K562 (cell line): Measurements from ENCODE around the gene CLSTN2. TPM values are rescaled to one million over a fixed set of nuclear protein-coding genes. Genes with fewer than 3 reads are reported as not detected.

Experiments
- ATAC-seq: fragments of 200-7000 bp; cut with Tn5 transposase; 3 replicates; pipeline ENCODE4 v1.9.1; 2020; ENCODE audit warnings: moderate library complexity
- BruUV-seq: library from RNA; stranded (reverse); fragments of 400-500 nt; replicated peaks from 2 replicates; lab custom pipeline; 2021; lab: Mats Ljungman, UMichigan
- CTCF ChIA-PET: fragments of 300-600 bp; formaldehyde crosslinking; extraction: SDS; loops from one replicate; lab custom pipeline; 2021; ENCODE audit warnings: low intra/inter-chr PET ratio; lab: Yijun Ruan, JAX
- POLR2A ChIA-PET: fragments of 300-600, 350-650 bp; sonication (Branson Sonifier 250); formaldehyde crosslinking; extraction: SDS; loops from one replicate; lab custom pipeline; 2021; ENCODE audit warnings: antibody characterized with exemption, inconsistent platforms; lab: Yijun Ruan, JAX
- DNase-seq, 4 experiments: peaks; one replicate each; pipeline versions ENCODE4 v3.0.0 to v3.0.0-alpha.2; 2011 to 2018; ENCODE audit warnings: low spot score in 3 of 4, mixed read lengths in 3 of 4; ENCODE audit errors: extremely low read depth in 1 of 4
- FAIRE-seq: peaks from 2 replicates; lab custom pipeline; 2011; peaks lifted over from hg19 to GRCh38; lab: Jason Lieb, UNC
- H2AFZ ChIP-seq: 2 replicates; pipeline ENCODE4 v1.6.0; 2011; ENCODE audit warnings: low read depth, low read length, control low read depth, inconsistent platforms
- H3K27ac ChIP-seq: fragments of 200-600 bp; 3 replicates; pipeline ENCODE4 v1.8.0; 2011; ENCODE audit warnings: low read depth, mild to moderate bottlenecking, control low read depth, inconsistent platforms, low read length, moderate library complexity, mixed read lengths; ENCODE audit errors: extremely low read depth
- H3K27me3 ChIP-seq, 2 experiments: fragments of 300-600 bp in 1 of 2; 2 replicates in 1 of 2; 3 replicates in 1 of 2; pipeline versions ENCODE4 v1.6.0 to v1.8.0; 2011; ENCODE audit warnings: inconsistent platforms in 2 of 2, low read length in 2 of 2, mild to moderate bottlenecking in 1 of 2, mixed read lengths in 1 of 2, moderate library complexity in 1 of 2; ENCODE audit not compliant: control insufficient read depth in 2 of 2, insufficient read depth in 2 of 2
- H3K36me3 ChIP-seq: fragments of 300-600 bp; 3 replicates; pipeline ENCODE4 v1.8.0; 2011; ENCODE audit warnings: mild to moderate bottlenecking, low read length, inconsistent platforms; ENCODE audit not compliant: control insufficient read depth, insufficient read depth
- H3K4me1 ChIP-seq, 2 experiments: fragments of 200-600 bp in 1 of 2; replicated peaks in 1 of 2; 2 replicates in 1 of 2; 3 replicates in 1 of 2; pipeline versions ENCODE4 v1.5.1 to v1.8.0; 2011; ENCODE audit warnings: inconsistent platforms in 2 of 2, low read length in 2 of 2, mild to moderate bottlenecking in 1 of 2, mixed read lengths in 1 of 2, moderate library complexity in 1 of 2; ENCODE audit not compliant: control insufficient read depth in 2 of 2, insufficient read depth in 2 of 2
- H3K4me2 ChIP-seq: 2 replicates; pipeline ENCODE4 v1.6.1; 2011; ENCODE audit warnings: low read length, control low read depth, inconsistent platforms, mixed read lengths; ENCODE audit not compliant: insufficient read depth
- H3K4me3 ChIP-seq: fragments of 200-600 bp; sonication (generic), shearing (Covaris generic); 2 replicates; pipeline ENCODE4 v1.5.1; 2016; ENCODE audit warnings: control low read depth, inconsistent platforms
- H3K79me2 ChIP-seq: fragments of 200-600 bp; 3 replicates; pipeline ENCODE4 v1.8.0; 2011; ENCODE audit warnings: low read length, inconsistent platforms; ENCODE audit not compliant: control insufficient read depth, insufficient read depth
- H3K9ac ChIP-seq, 2 experiments: 2 replicates each; pipeline versions ENCODE4 v1.6.0 to v1.6.1; 2011; ENCODE audit warnings: low read depth in 2 of 2, low read length in 2 of 2, control low read depth in 1 of 2, inconsistent platforms in 1 of 2, mild to moderate bottlenecking in 1 of 2, mixed read lengths in 1 of 2; ENCODE audit not compliant: insufficient read depth in 1 of 2
- H3K9me1 ChIP-seq: one replicate; pipeline ENCODE4 v1.6.0; 2011; ENCODE audit warnings: inconsistent platforms, mild to moderate bottlenecking, low read length, moderate library complexity; ENCODE audit not compliant: control insufficient read depth, insufficient read depth
- H3K9me3 ChIP-seq: replicated peaks from 2 replicates; pipeline ENCODE4 v1.5.1; 2011; ENCODE audit warnings: low read depth, low read length, inconsistent platforms; ENCODE audit not compliant: control insufficient read depth, insufficient read depth
- H4K20me1 ChIP-seq: replicated peaks from 2 replicates; pipeline ENCODE4 v1.6.1; 2011; ENCODE audit warnings: low read length, inconsistent platforms, mixed read lengths; ENCODE audit not compliant: control insufficient read depth, insufficient read depth
- BCL6 ChIP-seq: fragments of 250-450 bp; sonication (Bioruptor Pico); IDR thresholded peaks from 2 replicates; pipeline ENCODE4 v1.4.0; 2020
- CEBPG ChIP-seq, 3 experiments: fragments of 200-800 bp in 1 of 3; sonication (Bioruptor generic) in 1 of 3; sonication (generic) in 1 of 3; formaldehyde crosslinking in 1 of 3; IDR thresholded peaks in 2 of 3; conservative IDR thresholded peaks in 1 of 3; 2 replicates each; pipeline versions ENCODE4 v1.6.1 to v1.8.0; 2016 to 2022; ENCODE audit warnings: missing compliant biosample characterization in 2 of 3, missing genetic modification characterization in 2 of 3, mild to moderate bottlenecking in 1 of 3, missing genetic modification reagents in 1 of 3
- CTCF ChIP-seq, 3 experiments: IDR thresholded peaks in 2 of 3; conservative IDR thresholded peaks in 1 of 3; 2 replicates each; pipeline ENCODE4 v1.5.1; 2011 to 2012; ENCODE audit warnings: low read length in 3 of 3, mild to moderate bottlenecking in 3 of 3, control low read depth in 2 of 3, improper control_type of control experiment in 1 of 3, inconsistent platforms in 1 of 3, low read depth in 1 of 3, mixed read lengths in 1 of 3, moderate library complexity in 1 of 3; ENCODE audit not compliant: insufficient read depth in 2 of 3
- HDAC6 ChIP-seq: IDR thresholded peaks from 2 replicates; pipeline ENCODE4 v1.6.1; 2012; ENCODE audit warnings: low read depth, mild to moderate bottlenecking, control low read depth, inconsistent platforms, low read length, moderate library complexity
- KLF16 ChIP-seq: IDR thresholded peaks from 2 replicates; pipeline ENCODE4 v1.6.1; 2016; ENCODE audit warnings: antibody characterized with exemption
- RAD21 ChIP-seq, 2 experiments: fragments of 250-450 bp in 1 of 2; fragments of 450-650 bp in 1 of 2; sonication (Bioruptor Pico) in 1 of 2; formaldehyde crosslinking in 1 of 2; IDR thresholded peaks in 1 of 2; conservative IDR thresholded peaks in 1 of 2; 2 replicates each; pipeline versions ENCODE4 v1.4.0 to v1.8.0; 2020 to 2022; ENCODE audit warnings: mild to moderate bottlenecking in 2 of 2, moderate library complexity in 1 of 2
- SMC3 ChIP-seq: conservative IDR thresholded peaks from 2 replicates; pipeline ENCODE4 v1.6.1; 2011; ENCODE audit warnings: low read depth, low read length, improper control_type of control experiment; ENCODE audit not compliant: insufficient read depth
- SREBF2 ChIP-seq: sonication (generic); formaldehyde crosslinking; IDR thresholded peaks from 2 replicates; pipeline ENCODE4 v1.4.0; 2020; ENCODE audit warnings: mild to moderate bottlenecking, missing genetic modification reagents
- ZNF311 ChIP-seq: fragments of 250-450 bp; sonication (Bioruptor Pico); IDR thresholded peaks from 2 replicates; pipeline ENCODE4 v1.4.0; 2020; ENCODE audit warnings: mild to moderate bottlenecking, moderate library complexity
- ZNF584 ChIP-seq: fragments of 200-800 bp; sonication (Bioruptor generic); IDR thresholded peaks from 2 replicates; pipeline ENCODE4 v1.6.1; 2016; ENCODE audit warnings: low read depth, mild to moderate bottlenecking, missing genetic modification characterization, missing compliant biosample characterization
- WGBS: fragments of 100-300 bp; shearing (Covaris generic); methylation state at CpG from one replicate; pipeline ENCODE4 v1.1.6; 2016; ENCODE audit warnings: low coverage, mixed read lengths; ENCODE audit not compliant: insufficient coverage; ENCODE audit errors: missing lambda C conversion rate; 5-methylcytosine and 5-hydroxymethylcytosine counted together
- in situ Hi-C: fragments of 300-500 bp; cut with MboI; formaldehyde crosslinking; loops from 4 replicates; pipeline ENCODE4 v1.15.0; 2018; ENCODE audit warnings: inconsistent platforms, mixed read lengths
- intact Hi-C: fragments of 100-400 bp; cut with micrococcal nuclease; formaldehyde crosslinking; loops from 2 replicates; pipeline ENCODE4 v1.14.2; 2022
- polyA plus RNA-seq, 8 experiments: library from polyadenylated mRNA; depleted of rRNA in 4 of 8; stranded (reverse) in 5 of 8; unstranded in 3 of 8; fragments of >200 nt; fragmentation: Nextera tagmentation in 2 of 8; fragmentation: Illumina TruSeq in 1 of 8; extraction: Ambion mirVana in 2 of 8; extraction: Trizol in 1 of 8; gene quantifications; 2 replicates each; pipeline versions ENCODE4 v1.2.1 to v1.2.3, GENCODE V29; 2011 to 2014; ENCODE audit warnings: inconsistent platforms in 1 of 8, missing spikeins in 1 of 8
- total RNA-seq, 7 experiments: library from RNA; depleted of rRNA in 6 of 7; stranded (reverse); fragments of >200 nt in 6 of 7; fragmentation: Illumina TruSeq in 2 of 7; extraction: Trizol in 2 of 7; gene quantifications; 2 replicates each; pipeline versions ENCODE4 v1.2.1 to v1.2.3, GENCODE V29; 2011 to 2021; ENCODE audit warnings: low replicate concordance in 1 of 7

CLSTN2 gene
- total and polyA plus RNA-seq, 9 of the 15 experiments (the other 6 are each of a cell fraction or from before 2014, with no cell fraction given) = 0.02 to 0.04 (median 0.04) TPM; not detected in 6

GRCh38 chr3:140276703-140277102 is 341.7 kb downstream of the CLSTN2 start:
- Histone ChIP-seq H3K79me2 (no peaks in the 10 kb centered on the region), H3K4me2 (no peak overlapping the region), H3K9me1 (no peaks in the 10 kb centered on the region), H3K9ac (no peak overlapping the region), H4K20me1 (no peaks in the 10 kb centered on the region), H3K27ac (no peak overlapping the region), H3K4me3 (no peak overlapping the region), H3K27me3 (peaks cover 0 to 3% of the 10 kb centered on the region in 2 experiments; a peak in 2 of 5 replicates)
- intact Hi-C loops (no loop called here), in situ Hi-C loops (no loop called here)
- ATAC-seq = peak; percentile 73
- whole genome bisulfite sequencing = 0% methylated on average over 3 of the region's 3 CpGs
- CTCF ChIA-PET = no interaction called here
- POLR2A ChIA-PET = interaction anchor here (0.6 to 0.8 kb wide), 2 partner anchors 9 to 15 kb away, joined by 3 read pairs; no protein-coding TSS in a partner anchor
- DNase-seq = peak in 2 of 4 experiments; percentile 12 to 24
- TF ChIP-seq CEBPG (CRISPR knock-in tag; IDR thresholded peaks at IDR 0.05) (no peak), CEBPG (tag; conservative IDR thresholded peaks at IDR 0.05 in 1 of 2, IDR thresholded peaks at IDR 0.05 in 1 of 2) (no peak), HDAC6 (no peak), BCL6 (CRISPR knock-in tag) (no peak), SREBF2 (CRISPR knock-in tag) (no peak), ZNF311 (no peak), CTCF (IDR thresholded peaks at IDR 0.05 in 2 of 3, conservative IDR thresholded peaks at IDR 0.05 in 1 of 3; ENCODE audit: insufficient read depth in 2 of 3, low read depth in 1 of 3, low read length in 3 of 3) (peak; percentile 17 to 48 (median 44); a peak in 5 of 6 replicates), SMC3 (0 out of 2 replicates have a peak, but pooled peaks have one; percentile 10), KLF16 (0 out of 2 replicates have a peak, but pooled peaks have one; percentile 14), RAD21 (CRISPR knock-in tag; conservative IDR thresholded peaks at IDR 0.05 in 1 of 2, IDR thresholded peaks at IDR 0.05 in 1 of 2) (peak; percentile 33 to 34; a peak in 3 of 4 replicates), ZNF584 (no peak)
- TF ChIP-seq, all 486 proteins: peak for 4
- no TSS peak for BruUV-seq
- Histone ChIP-seq H3K4me1 (no peaks in the 10 kb centered on the region), H2AFZ (no peak overlapping the region), H3K36me3 (no peaks in the 10 kb centered on the region), H3K9me3 (no peaks in the 10 kb centered on the region)
- FAIRE-seq = peak; percentile 57
